SIG-M5 treated with dmso at 0.1 percent for 504 hours (cell line): ENCODE data around the gene LEMD2.

Experiments
- DNase-seq: peaks from one replicate; lab custom pipeline; 2025; ENCODE audit not compliant: unreplicated experiment; lab: John Stamatoyannopoulos, UW

The LEMD2 gene

GRCh38 chr6:33820243-33820642, 31.3 kb upstream of the LEMD2 start:
- DNase-seq: no peak

- no peak for DNase-seq
These were observed 30.1 kb upstream of the LEMD2 start for GRCh38 chr6:33819021-33819420.

- no peak for DNase-seq
These were observed 29.4 kb upstream of the LEMD2 start for GRCh38 chr6:33818293-33818692.

- DNase-seq: no peak
These were observed 28.6 kb upstream of the LEMD2 start for GRCh38 chr6:33817489-33817888.

- DNase-seq: no peak
These were observed 28.0 kb upstream of the LEMD2 start for GRCh38 chr6:33816911-33817310.

- DNase-seq: peak; percentile 30
These were observed 26.9 kb upstream of the LEMD2 start for GRCh38 chr6:33815854-33816253.

GRCh38 chr6:33813990-33814985, 25.4 kb upstream of the LEMD2 start:
- DNase-seq: no peak

GRCh38 chr6:33813246-33813904, 24.4 kb upstream of the LEMD2 start:
- DNase-seq: no peak

- DNase-seq: peak; percentile 30
These were observed 23.7 kb upstream of the LEMD2 start for GRCh38 chr6:33812669-33813068.

GRCh38 chr6:33809594-33809993, 20.7 kb upstream of the LEMD2 start:
- no peak for DNase-seq

GRCh38 chr6:33808641-33809180, 19.8 kb upstream of the LEMD2 start:
- DNase-seq: no peak

GRCh38 chr6:33807606-33808005, 18.7 kb upstream of the LEMD2 start:
- DNase-seq: no peak

- no peak for DNase-seq
These were observed 17.9 kb upstream of the LEMD2 start for GRCh38 chr6:33806841-33807240.

GRCh38 chr6:33803571-33804053, 14.7 kb upstream of the LEMD2 start, which contains the start of gene MLN:
TSS of gene MLN (minus strand) at chr6:33804003. CDS start at chr6:33801163, 2,840 bp downstream.
- DNase-seq: no peak

GRCh38 chr6:33802186-33802958, 13.4 kb upstream of the LEMD2 start:
- DNase-seq: no peak

- DNase-seq: no peak
These were observed 12.7 kb upstream of the LEMD2 start for GRCh38 chr6:33801611-33802010.

GRCh38 chr6:33800248-33800969, 11.5 kb upstream of the LEMD2 start:
- DNase-seq: no peak

GRCh38 chr6:33799454-33800113, 10.7 kb upstream of the LEMD2 start:
- DNase-seq: no peak

GRCh38 chr6:33798343-33798848, 9.5 kb upstream of the LEMD2 start:
- DNase-seq: no peak
